Fibroblast of lung (primary cell): Measurements from ENCODE around the gene SIRT2. TPM values are rescaled to one million over a fixed set of nuclear protein-coding genes. Genes with fewer than 3 reads are reported as not detected.
A peak's percentile ranks its signal among the peaks of the same experiment; 100 is the strongest.

Experiments used
- DNase-seq, 2 donors: peaks; one replicate each; pipeline versions ENCODE4 v3.0.0 to v3.0.0-alpha.2; 2010; ENCODE audit warnings: low read depth in 2 of 2
- H2AFZ ChIP-seq: 2 replicates; pipeline ENCODE4 v1.5.1; 2012; ENCODE audit warnings: low read length, control low read depth, inconsistent platforms
- H3K27ac ChIP-seq: 2 replicates; pipeline ENCODE4 v1.5.1; 2011; ENCODE audit warnings: low read length, control low read depth; ENCODE audit not compliant: insufficient read depth
- H3K27me3 ChIP-seq: 2 replicates; pipeline ENCODE4 v1.5.1; 2011; ENCODE audit warnings: mild to moderate bottlenecking, low read length; ENCODE audit not compliant: control insufficient read depth, insufficient read depth
- H3K36me3 ChIP-seq: 2 replicates; pipeline ENCODE4 v1.5.1; 2011; ENCODE audit warnings: low read length; ENCODE audit not compliant: control insufficient read depth, insufficient read depth
- H3K4me1 ChIP-seq: 2 replicates; pipeline ENCODE4 v1.5.1; 2011; ENCODE audit warnings: low read length; ENCODE audit not compliant: control insufficient read depth, insufficient read depth; ENCODE audit errors: extremely low read depth
- H3K4me2 ChIP-seq: 2 replicates; pipeline ENCODE4 v1.5.1; 2011; ENCODE audit warnings: low read length, control low read depth; ENCODE audit not compliant: insufficient read depth; ENCODE audit errors: extremely low read depth
- H3K4me3 ChIP-seq, 4 experiments: fragments of 200-600 bp in 1 of 4; sonication (generic) in 1 of 4; replicated peaks in 1 of 4; 2 replicates each; pipeline ENCODE4 v1.5.1; 2011 to 2016; ENCODE audit warnings: low read length in 4 of 4, low read depth in 3 of 4, mild to moderate bottlenecking in 3 of 4, control low read depth in 2 of 4, inconsistent platforms in 1 of 4, mixed read lengths in 1 of 4; ENCODE audit not compliant: insufficient read depth in 1 of 4; ENCODE audit errors: control extremely low read depth in 1 of 4
- H3K79me2 ChIP-seq: 2 replicates; pipeline ENCODE4 v1.5.1; 2012; ENCODE audit warnings: mild to moderate bottlenecking, low read length, inconsistent platforms; ENCODE audit not compliant: control insufficient read depth, insufficient read depth
- H3K9ac ChIP-seq: 2 replicates; pipeline ENCODE4 v1.5.1; 2011; ENCODE audit warnings: mild to moderate bottlenecking, low read length, control low read depth; ENCODE audit not compliant: insufficient read depth
- H3K9me3 ChIP-seq: 2 replicates; pipeline ENCODE4 v1.5.1; 2012; ENCODE audit warnings: low read depth, low read length; ENCODE audit not compliant: control insufficient read depth, insufficient read depth
- H4K20me1 ChIP-seq: 2 replicates; pipeline ENCODE4 v1.5.1; 2011; ENCODE audit warnings: low read length; ENCODE audit not compliant: control insufficient read depth, insufficient read depth; ENCODE audit errors: extremely low read depth
- CTCF ChIP-seq, 2 donors: IDR thresholded peaks in 1 of 2; conservative IDR thresholded peaks in 1 of 2; 1 replicate in 1 of 2; 2 replicates in 1 of 2; pipeline ENCODE4 v1.5.1; 2011 to 2012; ENCODE audit warnings: low read length in 2 of 2, control low read depth in 1 of 2, inconsistent platforms in 1 of 2, low read depth in 1 of 2, mild to moderate bottlenecking in 1 of 2
- EZH2 ChIP-seq: IDR thresholded peaks from 2 replicates; pipeline ENCODE4 v1.5.1; 2012; ENCODE audit warnings: low read length, control low read depth, mild to moderate bottlenecking; ENCODE audit errors: missing control alignments
- polyA plus RNA-seq, 2 donors: library from polyadenylated mRNA; depleted of rRNA in 1 of 2; stranded (reverse) in 1 of 2; unstranded in 1 of 2; fragments of >200 nt; gene quantifications; 2 replicates each; pipeline ENCODE4 v1.2.1, GENCODE V29; 2011 to 2012; ENCODE audit warnings: missing spikeins in 1 of 2
- total RNA-seq: library from RNA; depleted of rRNA; stranded (reverse); fragments of >200 nt; gene quantifications from 2 replicates; pipeline ENCODE4 v1.2.1, GENCODE V29; 2014

The SIRT2 gene
- total and polyA plus RNA-seq, 2 donors (not counting 1 experiment from before 2014, with no cell fraction given), result 38.7 to 51.7 TPM

GRCh38 chr19:38869836-38870607, 29.4 kb downstream of the SIRT2 start:
- no peaks in the 10 kb centered on the region for H3K79me2 ChIP-seq
- H3K4me1 ChIP-seq, result peaks cover 2% of the 10 kb centered on the region
- peak overlapping the region; percentile 78 for H2AFZ ChIP-seq
- peak overlapping the region; percentile 36 to 60 (median 52) for H3K4me3 ChIP-seq
- DNase-seq, result peak; percentile 44 to 46
- no peak overlapping the region for H3K9ac ChIP-seq
- H3K9me3 ChIP-seq, result no peaks in the 10 kb centered on the region
- peak overlapping the region; percentile 81 for H3K4me2 ChIP-seq
- H4K20me1 ChIP-seq, result no peaks in the 10 kb centered on the region
- TF ChIP-seq CTCF (conservative IDR thresholded peaks at IDR 0.05 in 1 of 2, IDR thresholded peaks at IDR 0.05 in 1 of 2; ENCODE audit: low read depth in 1 of 2, low read length in 2 of 2) (peak; percentile 72 to 73), EZH2 (no peak)
- no peak overlapping the region for H3K27ac ChIP-seq
- H3K27me3 ChIP-seq, result no peaks in the 10 kb centered on the region
- no peaks in the 10 kb centered on the region for H3K36me3 ChIP-seq

DNA sequence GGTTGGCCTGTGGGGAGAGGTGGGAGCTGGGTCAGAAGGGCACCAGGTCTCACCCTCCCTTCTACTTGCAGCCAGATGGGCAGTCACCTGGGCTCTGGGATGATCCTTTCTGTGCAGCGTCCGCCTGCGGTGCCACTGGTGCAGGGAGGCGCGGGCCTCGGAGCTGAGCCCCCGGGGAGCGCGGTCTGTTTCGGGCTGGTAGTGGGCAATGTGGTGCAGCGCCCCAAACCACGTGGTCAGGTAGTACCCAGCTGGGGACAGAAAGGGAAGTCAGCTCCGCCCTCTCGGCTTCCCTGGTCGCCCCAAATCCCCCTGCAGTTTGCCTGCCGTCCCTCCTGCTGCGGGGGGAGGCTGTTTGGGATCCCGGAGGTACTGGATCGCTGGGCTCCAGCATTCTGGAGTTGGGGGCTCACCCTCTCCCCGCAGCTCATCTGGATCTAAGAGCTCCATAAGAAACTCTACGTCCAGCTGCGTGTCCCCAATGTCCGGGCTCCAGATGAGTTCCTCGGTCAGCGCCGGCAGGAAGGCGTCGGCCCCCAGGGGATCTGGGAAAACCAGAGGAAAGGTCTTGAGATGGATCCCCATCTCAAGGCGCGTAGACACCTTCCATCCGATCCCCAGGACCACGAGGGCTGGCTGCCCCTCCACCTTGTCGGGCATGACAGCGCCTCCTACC, 30.1 kb downstream of the SIRT2 start:
- H3K4me2 ChIP-seq, result peak overlapping the region; percentile 81
- H3K4me3 ChIP-seq, result peak overlapping the region; percentile 36 to 60 (median 52)
- DNase-seq, result no peak
- H2AFZ ChIP-seq, result peak overlapping the region; percentile 78
- H4K20me1 ChIP-seq, result no peaks in the 10 kb centered on the region
- H3K4me1 ChIP-seq, result peaks cover 2% of the 10 kb centered on the region
- no peak for TF ChIP-seq EZH2
- no peak for TF ChIP-seq CTCF (conservative IDR thresholded peaks at IDR 0.05 in 1 of 2, IDR thresholded peaks at IDR 0.05 in 1 of 2; ENCODE audit: low read depth in 1 of 2, low read length in 2 of 2)
- H3K27ac ChIP-seq, result no peak overlapping the region
- H3K27me3 ChIP-seq, result no peaks in the 10 kb centered on the region
- H3K36me3 ChIP-seq, result no peaks in the 10 kb centered on the region
- H3K9me3 ChIP-seq, result no peaks in the 10 kb centered on the region
- no peaks in the 10 kb centered on the region for H3K79me2 ChIP-seq
- no peak overlapping the region for H3K9ac ChIP-seq

DNA sequence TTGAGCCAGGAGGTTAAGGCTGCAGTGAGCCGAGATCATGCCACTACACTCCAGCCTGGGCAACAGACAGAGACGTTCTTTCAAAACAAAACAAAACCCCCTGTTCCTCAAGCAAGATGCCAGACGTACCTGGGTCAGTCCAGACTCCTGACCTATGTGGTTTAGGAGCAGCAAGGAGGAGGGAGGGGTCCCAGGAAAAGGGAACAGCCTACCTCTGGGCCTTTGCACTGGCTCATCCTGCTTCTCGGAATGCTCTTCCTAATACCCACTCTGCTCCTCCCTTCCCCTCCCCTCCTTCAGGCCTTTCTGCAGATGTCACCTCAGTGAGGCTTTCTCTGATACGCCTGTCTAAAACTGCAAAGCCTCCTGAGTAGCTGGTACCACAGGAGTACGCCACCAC, 30.9 kb downstream of the SIRT2 start:
- Histone ChIP-seq H3K27me3 (no peaks in the 10 kb centered on the region), H3K27ac (no peak overlapping the region), H4K20me1 (no peaks in the 10 kb centered on the region), H3K36me3 (no peaks in the 10 kb centered on the region), H3K4me1 (peaks cover 2% of the 10 kb centered on the region), H3K9ac (no peak overlapping the region), H3K4me2 (no peak overlapping the region), H3K9me3 (no peaks in the 10 kb centered on the region), H3K4me3 (no peak overlapping the region), H3K79me2 (no peaks in the 10 kb centered on the region), H2AFZ (no peak overlapping the region)
- TF ChIP-seq CTCF (conservative IDR thresholded peaks at IDR 0.05 in 1 of 2, IDR thresholded peaks at IDR 0.05 in 1 of 2; ENCODE audit: low read depth in 1 of 2, low read length in 2 of 2), result no peak
- no peak for TF ChIP-seq EZH2
- no peak for DNase-seq
